Ovary (tissue), 9 donors: Measurements from ENCODE around the gene NDUFS6. TPM values are rescaled to one million over a fixed set of nuclear protein-coding genes. Genes with fewer than 3 reads are reported as not detected.

Source experiments
- DNase-seq, 5 donors: peaks; one replicate each; pipeline ENCODE4 v3.0.0-alpha.2; 2019 to 2020
- H3K27ac ChIP-seq, 2 donors: fragments of 200-600 bp; one replicate each; pipeline versions ENCODE4 v1.5.1 to v1.8.0; 2019 to 2022
- H3K27me3 ChIP-seq: fragments of 200-600 bp; one replicate; pipeline ENCODE4 v1.8.0; 2022
- H3K36me3 ChIP-seq: fragments of 200-600 bp; sonication (generic); one replicate; pipeline ENCODE4 v1.5.1; 2019
- H3K4me1 ChIP-seq: one replicate; pipeline ENCODE4 v1.8.1; 2013; ENCODE audit warnings: mild to moderate bottlenecking, moderate library complexity; ENCODE audit not compliant: insufficient read depth
- H3K4me3 ChIP-seq: fragments of 200-600 bp; sonication (generic); one replicate; pipeline ENCODE4 v1.5.1; 2017
- H3K9me3 ChIP-seq, 2 donors: fragments of 200-600 bp in 1 of 2; sonication (generic) in 1 of 2; one replicate each; pipeline versions ENCODE4 v1.5.1 to v1.8.1; 2013 to 2019; ENCODE audit warnings: mild to moderate bottlenecking in 1 of 2, moderate library complexity in 1 of 2
- EP300 ChIP-seq: sonication (generic); formaldehyde crosslinking; IDR thresholded peaks from one replicate; pipeline ENCODE4 v1.6.1; 2017; ENCODE audit warnings: antibody characterized with exemption
- POLR2A ChIP-seq: fragments of 450-650 bp; IDR thresholded peaks from one replicate; pipeline ENCODE4 v1.6.1; 2017; ENCODE audit warnings: antibody characterized with exemption, mild to moderate bottlenecking, moderate library complexity
- WGBS, 3 donors: extraction: QIAGEN DNeasy Blood & Tissue Kit in 1 of 3; methylation state at CpG; one replicate each; pipeline versions ENCODE4 v1.1.5 to v1.1.7; 2013 to 2017; 5-methylcytosine and 5-hydroxymethylcytosine counted together
- intact Hi-C, 4 donors: fragments of 100-400 bp; cut with DNase I; formaldehyde crosslinking; loops; one replicate each; pipeline versions ENCODE4 v1.11.0 to v1.15.1; 2022 to 2023
- polyA plus RNA-seq, 2 donors: library from polyadenylated mRNA; stranded (reverse); fragments of 200-250 nt in 1 of 2; fragments of 350-450 nt in 1 of 2; fragmentation: Illumina TruSeq in 1 of 2; extraction: RNeasy Lipid Tissue Mini Kit (QIAGEN cat#74804) in 1 of 2; gene quantifications; one replicate each; pipeline ENCODE4 v1.2.3, GENCODE V29; 2013 to 2014
- total RNA-seq, 7 donors: library from RNA; depleted of rRNA in 2 of 7; stranded (reverse); fragments of >200 nt in 2 of 7; fragmentation: NEBNext Ultra II Directional in 3 of 7; extraction: Animal tissue kit (Norgen Biotek cat#: 25700) in 3 of 7; gene quantifications; one replicate each; pipeline versions ENCODE4 v1.1.0 to v1.2.4, GENCODE V29; 2016 to 2023
- TF ChIP-seq, protein P1 (sequence below), 3 donors: fragments of 450-650 bp in 2 of 3; fragments of 200-600 bp in 1 of 3; IDR thresholded peaks; one replicate each; pipeline versions ENCODE4 v1.5.1 to v1.8.0; 2016 to 2022; ENCODE audit warnings: antibody characterized with exemption in 3 of 3, mild to moderate bottlenecking in 1 of 3
- donor health status: DM: no; HTN: no; CAD: no; lungs with moderate emphysema.
- donor health status: DM: no; HTN: no; CAD: no.
- donor health status: Bipolar disorder and iron deficiency.
- donor health status: DM: yes; HTN: yes; CAD: no.
- donor health status: DM: no; HTN: no; CAD: no.
- donor health status: DM: yes; HTN: yes; CAD: no.

NDUFS6 gene
- total and polyA plus RNA-seq, 9 donors = 16.3 to 50.8 (median 21.5) TPM

DNA sequence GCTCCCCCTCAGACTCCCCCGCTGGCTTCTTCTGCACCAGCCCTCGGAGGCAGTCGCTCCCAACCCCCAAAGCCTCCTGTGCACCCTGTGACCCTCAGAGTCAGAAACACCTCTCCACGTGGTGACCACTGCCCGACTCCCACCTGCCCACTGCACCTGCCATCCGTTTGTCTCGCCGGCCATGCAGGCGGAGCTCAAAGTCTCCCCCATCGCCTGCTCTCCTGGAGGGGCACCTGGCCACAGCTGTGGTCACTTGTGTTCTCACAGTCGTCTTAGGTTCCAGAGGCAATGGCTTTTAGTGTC, 39.8 kb upstream of the NDUFS6 start:
- Histone ChIP-seq H3K36me3 (no peaks in the 10 kb centered on the region), H3K4me3 (no peak overlapping the region), H3K27me3 (no peaks in the 10 kb centered on the region), H3K9me3 (no peaks in the 10 kb centered on the region), H3K4me1 (no peaks in the 10 kb centered on the region), H3K27ac (no peak overlapping the region)
- DNase-seq = peak in 3 of 5 donors; percentile 2 to 13 (median 8)
- intact Hi-C loops = loop anchor here in 3 of 4 donors (10.0 kb wide), 2 partner anchors 273 to 283 kb away; no protein-coding TSS in a partner anchor
- TF ChIP-seq EP300 (no peak), POLR2A (no peak)
- TF ChIP-seq, protein P1, sequence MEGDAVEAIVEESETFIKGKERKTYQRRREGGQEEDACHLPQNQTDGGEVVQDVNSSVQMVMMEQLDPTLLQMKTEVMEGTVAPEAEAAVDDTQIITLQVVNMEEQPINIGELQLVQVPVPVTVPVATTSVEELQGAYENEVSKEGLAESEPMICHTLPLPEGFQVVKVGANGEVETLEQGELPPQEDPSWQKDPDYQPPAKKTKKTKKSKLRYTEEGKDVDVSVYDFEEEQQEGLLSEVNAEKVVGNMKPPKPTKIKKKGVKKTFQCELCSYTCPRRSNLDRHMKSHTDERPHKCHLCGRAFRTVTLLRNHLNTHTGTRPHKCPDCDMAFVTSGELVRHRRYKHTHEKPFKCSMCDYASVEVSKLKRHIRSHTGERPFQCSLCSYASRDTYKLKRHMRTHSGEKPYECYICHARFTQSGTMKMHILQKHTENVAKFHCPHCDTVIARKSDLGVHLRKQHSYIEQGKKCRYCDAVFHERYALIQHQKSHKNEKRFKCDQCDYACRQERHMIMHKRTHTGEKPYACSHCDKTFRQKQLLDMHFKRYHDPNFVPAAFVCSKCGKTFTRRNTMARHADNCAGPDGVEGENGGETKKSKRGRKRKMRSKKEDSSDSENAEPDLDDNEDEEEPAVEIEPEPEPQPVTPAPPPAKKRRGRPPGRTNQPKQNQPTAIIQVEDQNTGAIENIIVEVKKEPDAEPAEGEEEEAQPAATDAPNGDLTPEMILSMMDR (IDR thresholded peaks at IDR 0.05) = no peak
- whole genome bisulfite sequencing, 3 donors = 60 to 72% (median 65%) methylated on average over 11 of the region's 11 CpGs

DNA sequence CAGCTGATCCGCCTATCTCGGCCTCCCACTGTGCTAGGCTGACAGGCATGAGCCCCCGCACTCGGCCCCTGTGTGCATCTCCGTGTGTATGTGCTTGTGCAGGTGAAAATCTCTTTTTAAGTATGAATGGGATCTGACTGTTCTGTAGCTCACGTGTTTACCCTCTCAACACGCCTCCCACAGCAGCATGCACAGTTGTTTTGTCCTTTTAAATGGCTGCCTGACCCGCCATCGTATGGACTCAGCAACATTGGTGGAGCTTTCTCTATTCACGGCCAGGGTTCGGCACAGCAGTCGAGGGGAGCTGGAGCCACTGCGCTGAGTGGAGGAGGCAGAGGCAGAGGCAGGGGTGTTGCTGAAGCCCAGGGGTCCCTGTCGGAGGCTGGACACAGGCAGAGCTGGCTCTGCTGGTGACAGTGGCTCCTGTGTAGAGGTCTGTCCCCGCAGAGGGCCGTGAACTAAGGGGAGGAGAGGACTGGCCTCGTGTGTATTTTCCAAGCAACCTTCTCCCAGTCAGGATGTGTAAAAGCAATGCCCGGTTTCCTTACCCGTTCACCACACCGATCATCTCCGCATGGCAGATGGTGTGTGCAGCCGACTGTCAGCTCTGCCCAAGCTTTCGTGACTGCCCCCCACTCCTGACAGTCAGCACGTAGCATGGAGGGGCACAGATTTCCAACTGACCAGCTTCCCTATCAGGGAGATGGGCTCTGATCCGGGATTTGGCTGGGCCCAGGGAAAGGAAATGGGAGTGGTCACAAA, 38.9 kb upstream of the NDUFS6 start:
- Histone ChIP-seq H3K36me3 (no peaks in the 10 kb centered on the region), H3K9me3 (no peaks in the 10 kb centered on the region), H3K4me3 (no peak overlapping the region), H3K27me3 (no peaks in the 10 kb centered on the region), H3K27ac (no peak overlapping the region), H3K4me1 (no peaks in the 10 kb centered on the region)
- TF ChIP-seq, protein P1 (IDR thresholded peaks at IDR 0.05) = no peak
- TF ChIP-seq EP300 (no peak), POLR2A (no peak)
- peak in 3 of 5 donors; percentile 3 to 16 (median 7) for DNase-seq
- intact Hi-C loops = loop anchor here in 3 of 4 donors (10.0 kb wide), 2 partner anchors 272 to 282 kb away; no protein-coding TSS in a partner anchor
- 79 to 81% (median 81%) methylated on average over 25 of the region's 25 CpGs for WGBS, 3 donors

DNA sequence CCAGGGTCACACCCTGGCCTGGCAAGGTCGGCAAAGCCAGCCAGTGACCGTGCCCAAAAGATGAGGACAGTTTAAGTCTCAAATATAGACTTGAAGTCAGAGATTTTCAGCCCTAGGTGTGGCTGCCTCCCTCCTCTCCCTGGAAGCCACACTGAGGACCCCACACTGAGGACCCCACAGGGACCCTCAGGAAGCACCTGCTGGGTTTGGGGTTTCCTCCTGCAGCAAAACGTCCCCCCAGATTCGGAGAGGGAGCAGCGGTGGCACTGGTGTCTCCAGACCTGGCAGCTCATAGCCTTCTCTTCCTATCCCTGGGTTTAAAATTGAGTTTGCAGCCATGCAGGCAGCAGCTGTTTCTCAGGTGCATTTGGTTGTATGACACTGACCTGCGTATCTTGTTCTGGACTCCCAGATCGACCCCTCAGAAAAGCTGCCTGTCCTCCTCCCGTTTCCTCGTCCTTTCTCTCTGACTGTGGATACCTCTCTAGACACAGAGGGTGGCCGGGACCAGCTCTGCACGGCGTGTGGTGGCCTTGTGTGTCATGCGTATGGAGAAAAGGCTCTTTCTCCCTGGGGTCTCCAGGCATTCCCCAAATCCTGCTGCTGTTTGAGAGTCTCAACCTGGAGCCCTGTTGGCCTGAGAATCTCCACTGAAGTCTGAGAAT, 38.2 kb upstream of the NDUFS6 start:
- Histone ChIP-seq H3K27ac (no peak overlapping the region), H3K9me3 (no peaks in the 10 kb centered on the region), H3K36me3 (no peaks in the 10 kb centered on the region), H3K27me3 (no peaks in the 10 kb centered on the region), H3K4me1 (peaks cover 2% of the 10 kb centered on the region), H3K4me3 (no peak overlapping the region)
- DNase-seq = peak in 3 of 5 donors; percentile 1 to 17 (median 4)
- no peak for TF ChIP-seq EP300
- TF ChIP-seq, protein P1 (IDR thresholded peaks at IDR 0.05) = no peak
- TF ChIP-seq POLR2A = no peak
- intact Hi-C loops = loop anchor here in 3 of 4 donors (10.0 kb wide), 2 partner anchors 272 to 282 kb away; no protein-coding TSS in a partner anchor
- 76 to 88% (median 84%) methylated on average over 13 of the region's 13 CpGs for WGBS, 3 donors

DNA sequence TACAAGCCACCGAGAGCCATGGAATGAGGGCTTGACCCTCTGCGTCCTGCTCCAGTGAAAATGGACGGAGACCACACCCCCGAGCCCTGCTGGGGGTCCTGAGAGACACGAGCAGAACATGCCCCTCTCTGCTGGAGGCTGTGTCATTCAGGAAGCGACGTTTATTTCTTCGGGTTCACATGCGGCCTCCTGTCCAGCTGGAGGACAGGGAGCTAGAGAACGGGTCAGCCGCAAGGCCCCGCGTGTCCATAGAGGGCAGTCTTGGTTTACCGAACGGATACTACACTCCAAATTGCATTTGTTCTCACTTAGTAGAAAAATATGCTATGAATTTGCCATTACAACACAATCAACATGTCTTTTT, 37.7 kb upstream of the NDUFS6 start:
- Histone ChIP-seq H3K4me1 (peaks cover 2% of the 10 kb centered on the region), H3K4me3 (no peak overlapping the region), H3K36me3 (no peaks in the 10 kb centered on the region), H3K27ac (no peak overlapping the region), H3K9me3 (no peaks in the 10 kb centered on the region), H3K27me3 (no peaks in the 10 kb centered on the region)
- 10 to 23% (median 17%) methylated on average over 15 of the region's 15 CpGs for WGBS, 3 donors
- intact Hi-C loops = loop anchor here in 3 of 4 donors (10.0 kb wide), 2 partner anchors 271 to 281 kb away; no protein-coding TSS in a partner anchor
- DNase-seq = peak; percentile 30 to 67 (median 42)
- TF ChIP-seq, protein P1 (IDR thresholded peaks at IDR 0.05) = peak in 1 of 3 donors; percentile 24
- TF ChIP-seq EP300 = no peak
